IPS-NIHi11 (cell line): ENCODE data around the gene BMPER.
A peak's percentile ranks its signal among the peaks of the same experiment; 100 is the strongest.

ENCODE experiments used
- DNase-seq: peaks from one replicate; pipeline ENCODE4 v3.0.0; 2012; ENCODE audit warnings: mixed read lengths, low spot score

BMPER gene

GRCh38 chr7:33905389-33906032 lies at the start of gene BMPER:
Gene BMPER (plus strand): TSS chr7:33905539. CDS start chr7:33905614, 75 bp downstream.
- peak; percentile 67 for DNase-seq

- DNase-seq, result no peak
These were observed 43.4 kb upstream of the BMPER start for GRCh38 chr7:33861947-33862346.

- no peak for DNase-seq
These were observed 42.2 kb upstream of the BMPER start for GRCh38 chr7:33862946-33863814.

- no peak for DNase-seq
These were observed 37.2 kb upstream of the BMPER start for GRCh38 chr7:33868166-33868565.

- no peak for DNase-seq
These were observed 36.2 kb upstream of the BMPER start for GRCh38 chr7:33869176-33869575.

GRCh38 chr7:33870120-33870519 lies 35.2 kb upstream of the BMPER start:
- DNase-seq, result no peak

- DNase-seq, result no peak
These were observed 32.5 kb upstream of the BMPER start for GRCh38 chr7:33872870-33873269.

GRCh38 chr7:33873518-33873917 lies 31.8 kb upstream of the BMPER start:
- no peak for DNase-seq

GRCh38 chr7:33873981-33874750 lies 31.2 kb upstream of the BMPER start:
- no peak for DNase-seq

- DNase-seq, result no peak
These were observed 30.4 kb upstream of the BMPER start for GRCh38 chr7:33874943-33875342.

- DNase-seq, result no peak
These were observed 28.6 kb upstream of the BMPER start for GRCh38 chr7:33876596-33877274.

GRCh38 chr7:33880787-33881186 lies 24.6 kb upstream of the BMPER start:
- no peak for DNase-seq

- no peak for DNase-seq
These were observed 24.0 kb upstream of the BMPER start for GRCh38 chr7:33881316-33881715.

- no peak for DNase-seq
These were observed 23.1 kb upstream of the BMPER start for GRCh38 chr7:33882040-33882837.

GRCh38 chr7:33882950-33883670 lies 22.2 kb upstream of the BMPER start:
- DNase-seq, result no peak

- no peak for DNase-seq
These were observed 21.7 kb upstream of the BMPER start for GRCh38 chr7:33883671-33883965.

- peak; percentile 18 for DNase-seq
These were observed 19.8 kb upstream of the BMPER start for GRCh38 chr7:33885290-33886148.

- DNase-seq, result peak; percentile 79
These were observed 19.2 kb upstream of the BMPER start for GRCh38 chr7:33886149-33886623.

- DNase-seq, result no peak
These were observed 17.9 kb upstream of the BMPER start for GRCh38 chr7:33887266-33887975.
